K562 (cell line): ENCODE results near the gene PLCB1. TPM values are rescaled to one million over a fixed set of nuclear protein-coding genes. Genes with fewer than 3 reads are reported as not detected.

Source experiments
- ATAC-seq: fragments of 200-7000 bp; cut with Tn5 transposase; 3 replicates; pipeline ENCODE4 v1.9.1; 2020; ENCODE audit warnings: moderate library complexity
- BruUV-seq: library from RNA; stranded (reverse); fragments of 400-500 nt; replicated peaks from 2 replicates; lab custom pipeline; 2021; lab: Mats Ljungman, UMichigan
- CTCF ChIA-PET: fragments of 300-600 bp; formaldehyde crosslinking; extraction: SDS; loops from one replicate; lab custom pipeline; 2021; ENCODE audit warnings: low intra/inter-chr PET ratio; lab: Yijun Ruan, JAX
- POLR2A ChIA-PET: fragments of 300-600, 350-650 bp; sonication (Branson Sonifier 250); formaldehyde crosslinking; extraction: SDS; loops from one replicate; lab custom pipeline; 2021; ENCODE audit warnings: antibody characterized with exemption, inconsistent platforms; lab: Yijun Ruan, JAX
- DNase-seq, 4 experiments: peaks; one replicate each; pipeline versions ENCODE4 v3.0.0 to v3.0.0-alpha.2; 2011 to 2018; ENCODE audit warnings: low spot score in 3 of 4, mixed read lengths in 3 of 4; ENCODE audit errors: extremely low read depth in 1 of 4
- FAIRE-seq: peaks from 2 replicates; lab custom pipeline; 2011; peaks lifted over from hg19 to GRCh38; lab: Jason Lieb, UNC
- H2AFZ ChIP-seq: 2 replicates; pipeline ENCODE4 v1.6.0; 2011; ENCODE audit warnings: low read depth, low read length, control low read depth, inconsistent platforms
- H3K27ac ChIP-seq: fragments of 200-600 bp; 3 replicates; pipeline ENCODE4 v1.8.0; 2011; ENCODE audit warnings: low read depth, mild to moderate bottlenecking, control low read depth, inconsistent platforms, low read length, moderate library complexity, mixed read lengths; ENCODE audit errors: extremely low read depth
- H3K27me3 ChIP-seq, 2 experiments: fragments of 300-600 bp in 1 of 2; 2 replicates in 1 of 2; 3 replicates in 1 of 2; pipeline versions ENCODE4 v1.6.0 to v1.8.0; 2011; ENCODE audit warnings: inconsistent platforms in 2 of 2, low read length in 2 of 2, mild to moderate bottlenecking in 1 of 2, mixed read lengths in 1 of 2, moderate library complexity in 1 of 2; ENCODE audit not compliant: control insufficient read depth in 2 of 2, insufficient read depth in 2 of 2
- H3K36me3 ChIP-seq: fragments of 300-600 bp; 3 replicates; pipeline ENCODE4 v1.8.0; 2011; ENCODE audit warnings: mild to moderate bottlenecking, low read length, inconsistent platforms; ENCODE audit not compliant: control insufficient read depth, insufficient read depth
- H3K4me1 ChIP-seq, 2 experiments: fragments of 200-600 bp in 1 of 2; replicated peaks in 1 of 2; 2 replicates in 1 of 2; 3 replicates in 1 of 2; pipeline versions ENCODE4 v1.5.1 to v1.8.0; 2011; ENCODE audit warnings: inconsistent platforms in 2 of 2, low read length in 2 of 2, mild to moderate bottlenecking in 1 of 2, mixed read lengths in 1 of 2, moderate library complexity in 1 of 2; ENCODE audit not compliant: control insufficient read depth in 2 of 2, insufficient read depth in 2 of 2
- H3K4me2 ChIP-seq: 2 replicates; pipeline ENCODE4 v1.6.1; 2011; ENCODE audit warnings: low read length, control low read depth, inconsistent platforms, mixed read lengths; ENCODE audit not compliant: insufficient read depth
- H3K4me3 ChIP-seq: fragments of 200-600 bp; sonication (generic), shearing (Covaris generic); 2 replicates; pipeline ENCODE4 v1.5.1; 2016; ENCODE audit warnings: control low read depth, inconsistent platforms
- H3K79me2 ChIP-seq: fragments of 200-600 bp; 3 replicates; pipeline ENCODE4 v1.8.0; 2011; ENCODE audit warnings: low read length, inconsistent platforms; ENCODE audit not compliant: control insufficient read depth, insufficient read depth
- H3K9ac ChIP-seq, 2 experiments: 2 replicates each; pipeline versions ENCODE4 v1.6.0 to v1.6.1; 2011; ENCODE audit warnings: low read depth in 2 of 2, low read length in 2 of 2, control low read depth in 1 of 2, inconsistent platforms in 1 of 2, mild to moderate bottlenecking in 1 of 2, mixed read lengths in 1 of 2; ENCODE audit not compliant: insufficient read depth in 1 of 2
- H3K9me1 ChIP-seq: one replicate; pipeline ENCODE4 v1.6.0; 2011; ENCODE audit warnings: inconsistent platforms, mild to moderate bottlenecking, low read length, moderate library complexity; ENCODE audit not compliant: control insufficient read depth, insufficient read depth
- H3K9me3 ChIP-seq: replicated peaks from 2 replicates; pipeline ENCODE4 v1.5.1; 2011; ENCODE audit warnings: low read depth, low read length, inconsistent platforms; ENCODE audit not compliant: control insufficient read depth, insufficient read depth
- H4K20me1 ChIP-seq: replicated peaks from 2 replicates; pipeline ENCODE4 v1.6.1; 2011; ENCODE audit warnings: low read length, inconsistent platforms, mixed read lengths; ENCODE audit not compliant: control insufficient read depth, insufficient read depth
- CTBP1 ChIP-seq: fragments of 450-650 bp; IDR thresholded peaks from 2 replicates; pipeline ENCODE4 v1.6.1; 2016; ENCODE audit warnings: borderline replicate concordance
- HLTF ChIP-seq: fragments of 450-650 bp; IDR thresholded peaks from 2 replicates; pipeline ENCODE4 v1.6.1; 2016
- HOXB6 ChIP-seq: fragments of 250-450 bp; sonication (Bioruptor Pico); IDR thresholded peaks from 2 replicates; pipeline ENCODE4 v1.5.1; 2022; ENCODE audit warnings: mild to moderate bottlenecking, borderline replicate concordance
- ZNF436 ChIP-seq: fragments of 250-450, 450-650 bp; sonication (Bioruptor Pico); formaldehyde crosslinking; IDR thresholded peaks from 2 replicates; pipeline ENCODE4 v1.7.0; 2020; ENCODE audit warnings: mild to moderate bottlenecking
- WGBS: fragments of 100-300 bp; shearing (Covaris generic); methylation state at CpG from one replicate; pipeline ENCODE4 v1.1.6; 2016; ENCODE audit warnings: low coverage, mixed read lengths; ENCODE audit not compliant: insufficient coverage; ENCODE audit errors: missing lambda C conversion rate; 5-methylcytosine and 5-hydroxymethylcytosine counted together
- in situ Hi-C: fragments of 300-500 bp; cut with MboI; formaldehyde crosslinking; loops from 4 replicates; pipeline ENCODE4 v1.15.0; 2018; ENCODE audit warnings: inconsistent platforms, mixed read lengths
- intact Hi-C: fragments of 100-400 bp; cut with micrococcal nuclease; formaldehyde crosslinking; loops from 2 replicates; pipeline ENCODE4 v1.14.2; 2022
- polyA plus RNA-seq, 8 experiments: library from polyadenylated mRNA; depleted of rRNA in 4 of 8; stranded (reverse) in 5 of 8; unstranded in 3 of 8; fragments of >200 nt; fragmentation: Nextera tagmentation in 2 of 8; fragmentation: Illumina TruSeq in 1 of 8; extraction: Ambion mirVana in 2 of 8; extraction: Trizol in 1 of 8; gene quantifications; 2 replicates each; pipeline versions ENCODE4 v1.2.1 to v1.2.3, GENCODE V29; 2011 to 2014; ENCODE audit warnings: inconsistent platforms in 1 of 8, missing spikeins in 1 of 8
- total RNA-seq, 7 experiments: library from RNA; depleted of rRNA in 6 of 7; stranded (reverse); fragments of >200 nt in 6 of 7; fragmentation: Illumina TruSeq in 2 of 7; extraction: Trizol in 2 of 7; gene quantifications; 2 replicates each; pipeline versions ENCODE4 v1.2.1 to v1.2.3, GENCODE V29; 2011 to 2021; ENCODE audit warnings: low replicate concordance in 1 of 7
- TF ChIP-seq, protein P1 (sequence below), 2 experiments: fragments of 150-350 bp in 1 of 2; IDR thresholded peaks; 2 replicates each; pipeline ENCODE4 v1.6.1; 2012 to 2016; ENCODE audit warnings: low read depth in 2 of 2, low read length in 2 of 2, mild to moderate bottlenecking in 1 of 2, moderate library complexity in 1 of 2
- TF ChIP-seq, protein P2 (sequence below): sonication (generic); formaldehyde crosslinking; IDR thresholded peaks from 2 replicates; pipeline ENCODE4 v1.8.0; 2022; ENCODE audit warnings: mild to moderate bottlenecking, missing genetic modification reagents, borderline replicate concordance

PLCB1 gene
- total and polyA plus RNA-seq, 9 of the 15 experiments (the other 6 are each of a cell fraction or from before 2014, with no cell fraction given), result 0.34 to 3.1 (median 1.3) TPM

DNA sequence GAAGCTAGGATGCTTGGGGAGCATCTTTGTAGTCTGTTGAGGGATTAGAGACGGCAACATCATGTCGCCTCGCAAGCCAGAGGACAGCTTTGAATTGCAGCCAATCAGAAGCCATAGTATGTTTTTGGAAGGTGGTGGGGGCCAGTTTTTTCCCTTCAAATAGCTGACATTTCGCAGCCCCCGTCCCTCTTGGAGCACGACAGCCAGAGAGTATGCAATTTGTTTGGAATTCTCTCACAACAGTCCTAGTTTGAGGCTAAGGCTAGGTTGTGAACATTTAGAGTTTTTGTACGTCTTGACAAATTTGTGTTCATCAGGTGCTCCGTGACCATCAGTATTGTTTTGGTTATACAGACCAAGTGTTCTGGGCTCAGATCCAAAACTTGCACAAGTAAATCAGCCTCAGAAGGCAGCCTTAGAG, 83.3 kb downstream of the PLCB1 start:
- no peaks in the 10 kb centered on the region for H4K20me1 ChIP-seq
- FAIRE-seq (no peak), ATAC-seq (no peak), DNase-seq (no peak)
- H3K79me2 ChIP-seq, result no peaks in the 10 kb centered on the region
- BruUV-seq, result no TSS peak
- ChIA-PET CTCF (no interaction called here), POLR2A (no interaction called here)
- no peak overlapping the region for H3K27ac ChIP-seq
- WGBS, result 1% methylated on average over 6 of the region's 8 CpGs
- H3K9me1 ChIP-seq, result no peaks in the 10 kb centered on the region
- no peaks in the 10 kb centered on the region for H3K36me3 ChIP-seq
- H3K27me3 ChIP-seq, result no peaks in the 10 kb centered on the region
- no peak overlapping the region for H2AFZ ChIP-seq
- H3K4me1 ChIP-seq, result no peaks in the 10 kb centered on the region
- TF ChIP-seq CTBP1 (no peak), HLTF (no peak)
- H3K9ac ChIP-seq, result no peak overlapping the region
- H3K4me2 ChIP-seq, result no peak overlapping the region
- in situ Hi-C loops (no loop called here), intact Hi-C loops (no loop called here)
- no peak overlapping the region for H3K4me3 ChIP-seq
- no peaks in the 10 kb centered on the region for H3K9me3 ChIP-seq

DNA sequence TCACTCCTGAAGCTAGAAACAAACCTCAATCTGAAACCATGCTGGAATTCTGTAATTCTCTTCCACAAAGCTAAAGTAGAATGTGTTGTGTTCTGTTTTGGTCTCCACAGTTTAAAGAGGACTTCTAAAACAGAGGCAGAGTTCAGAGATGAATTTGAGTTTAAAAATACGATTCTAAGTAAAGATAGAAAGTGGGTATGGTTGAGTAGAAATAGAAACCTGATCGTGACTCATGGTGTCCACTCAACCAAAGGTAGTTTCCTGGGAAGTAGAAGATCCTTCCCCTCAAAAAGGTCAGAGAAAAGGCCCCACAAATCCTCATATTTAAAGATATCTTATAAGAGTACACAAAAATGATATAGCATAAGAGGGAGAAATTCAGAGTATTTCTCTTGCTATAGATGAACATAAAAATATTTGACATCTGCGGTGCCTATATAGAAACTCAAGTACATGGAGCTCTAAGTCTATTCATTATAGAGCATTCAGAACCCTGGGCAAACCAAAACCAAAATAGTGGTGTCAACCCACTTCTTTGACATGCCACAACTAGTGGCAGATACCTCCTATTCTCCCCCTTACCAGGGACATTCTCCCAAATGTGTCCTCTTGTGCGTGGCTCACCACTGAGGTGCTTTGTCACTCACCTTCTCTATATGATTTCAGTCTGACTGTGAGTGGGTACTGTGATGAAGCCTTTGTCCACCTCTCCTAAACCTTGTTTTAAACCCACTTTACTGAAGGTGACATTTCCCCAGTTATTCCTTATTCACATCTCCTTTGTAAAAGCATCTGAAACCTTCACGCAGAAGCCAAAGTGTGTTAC, 84.5 kb downstream of the PLCB1 start:
- H4K20me1 ChIP-seq, result no peaks in the 10 kb centered on the region
- no peaks in the 10 kb centered on the region for H3K9me3 ChIP-seq
- CTCF ChIA-PET, result no interaction called here
- intact Hi-C loops, result no loop called here
- BruUV-seq, result no TSS peak
- H3K27me3 ChIP-seq, result no peaks in the 10 kb centered on the region
- H3K4me1 ChIP-seq, result no peaks in the 10 kb centered on the region
- in situ Hi-C loops, result no loop called here
- DNase-seq, result no peak
- H3K4me3 ChIP-seq, result no peak overlapping the region
- H3K79me2 ChIP-seq, result no peaks in the 10 kb centered on the region
- H2AFZ ChIP-seq, result no peak overlapping the region
- no peak overlapping the region for H3K9ac ChIP-seq
- no peaks in the 10 kb centered on the region for H3K36me3 ChIP-seq
- 4% methylated on average over 5 of the region's 5 CpGs for WGBS
- FAIRE-seq, result no peak
- H3K9me1 ChIP-seq, result no peaks in the 10 kb centered on the region
- H3K4me2 ChIP-seq, result no peak overlapping the region
- POLR2A ChIA-PET, result no interaction called here
- H3K27ac ChIP-seq, result no peak overlapping the region
- no peak for ATAC-seq
- TF ChIP-seq, protein P1, sequence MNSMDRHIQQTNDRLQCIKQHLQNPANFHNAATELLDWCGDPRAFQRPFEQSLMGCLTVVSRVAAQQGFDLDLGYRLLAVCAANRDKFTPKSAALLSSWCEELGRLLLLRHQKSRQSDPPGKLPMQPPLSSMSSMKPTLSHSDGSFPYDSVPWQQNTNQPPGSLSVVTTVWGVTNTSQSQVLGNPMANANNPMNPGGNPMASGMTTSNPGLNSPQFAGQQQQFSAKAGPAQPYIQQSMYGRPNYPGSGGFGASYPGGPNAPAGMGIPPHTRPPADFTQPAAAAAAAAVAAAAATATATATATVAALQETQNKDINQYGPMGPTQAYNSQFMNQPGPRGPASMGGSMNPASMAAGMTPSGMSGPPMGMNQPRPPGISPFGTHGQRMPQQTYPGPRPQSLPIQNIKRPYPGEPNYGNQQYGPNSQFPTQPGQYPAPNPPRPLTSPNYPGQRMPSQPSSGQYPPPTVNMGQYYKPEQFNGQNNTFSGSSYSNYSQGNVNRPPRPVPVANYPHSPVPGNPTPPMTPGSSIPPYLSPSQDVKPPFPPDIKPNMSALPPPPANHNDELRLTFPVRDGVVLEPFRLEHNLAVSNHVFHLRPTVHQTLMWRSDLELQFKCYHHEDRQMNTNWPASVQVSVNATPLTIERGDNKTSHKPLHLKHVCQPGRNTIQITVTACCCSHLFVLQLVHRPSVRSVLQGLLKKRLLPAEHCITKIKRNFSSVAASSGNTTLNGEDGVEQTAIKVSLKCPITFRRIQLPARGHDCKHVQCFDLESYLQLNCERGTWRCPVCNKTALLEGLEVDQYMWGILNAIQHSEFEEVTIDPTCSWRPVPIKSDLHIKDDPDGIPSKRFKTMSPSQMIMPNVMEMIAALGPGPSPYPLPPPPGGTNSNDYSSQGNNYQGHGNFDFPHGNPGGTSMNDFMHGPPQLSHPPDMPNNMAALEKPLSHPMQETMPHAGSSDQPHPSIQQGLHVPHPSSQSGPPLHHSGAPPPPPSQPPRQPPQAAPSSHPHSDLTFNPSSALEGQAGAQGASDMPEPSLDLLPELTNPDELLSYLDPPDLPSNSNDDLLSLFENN (IDR thresholded peaks at IDR 0.05; ENCODE audit: low read depth in 2 of 2, low read length in 2 of 2), result no peak
- TF ChIP-seq, protein P2, sequence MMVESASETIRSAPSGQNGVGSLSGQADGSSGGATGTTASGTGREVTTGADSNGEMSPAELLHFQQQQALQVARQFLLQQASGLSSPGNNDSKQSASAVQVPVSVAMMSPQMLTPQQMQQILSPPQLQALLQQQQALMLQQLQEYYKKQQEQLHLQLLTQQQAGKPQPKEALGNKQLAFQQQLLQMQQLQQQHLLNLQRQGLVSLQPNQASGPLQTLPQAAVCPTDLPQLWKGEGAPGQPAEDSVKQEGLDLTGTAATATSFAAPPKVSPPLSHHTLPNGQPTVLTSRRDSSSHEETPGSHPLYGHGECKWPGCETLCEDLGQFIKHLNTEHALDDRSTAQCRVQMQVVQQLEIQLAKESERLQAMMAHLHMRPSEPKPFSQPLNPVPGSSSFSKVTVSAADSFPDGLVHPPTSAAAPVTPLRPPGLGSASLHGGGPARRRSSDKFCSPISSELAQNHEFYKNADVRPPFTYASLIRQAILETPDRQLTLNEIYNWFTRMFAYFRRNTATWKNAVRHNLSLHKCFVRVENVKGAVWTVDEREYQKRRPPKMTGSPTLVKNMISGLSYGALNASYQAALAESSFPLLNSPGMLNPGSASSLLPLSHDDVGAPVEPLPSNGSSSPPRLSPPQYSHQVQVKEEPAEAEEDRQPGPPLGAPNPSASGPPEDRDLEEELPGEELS (CRISPR knock-in tag), result no peak
- TF ChIP-seq ZNF436 (CRISPR knock-in tag) (no peak), HOXB6 (CRISPR knock-in tag) (no peak)
